ENCODE measurements around the gene SCCPDH. TPM values are rescaled to one million over a fixed set of nuclear protein-coding genes. Genes with fewer than 3 reads are reported as not detected.

The SCCPDH gene
- total and polyA plus RNA-seq, 2 of the 13 experiments (the other 11 are each of a cell fraction or from before 2014, with no cell fraction given) = 36.7 to 62.3 TPM

GRCh38 chr1:246711548-246712003 lies 12.6 kb upstream of the SCCPDH start (continued):
- TF ChIP-seq IRF9 (CRISPR knock-in tag; IDR thresholded peaks at IDR 0.05; ENCODE audit: borderline replicate concordance) (no peak), ZNF790 (CRISPR knock-in tag; IDR thresholded peaks at IDR 0.05; ENCODE audit: borderline replicate concordance) (no peak), FOXA3 (CRISPR knock-in tag; IDR thresholded peaks at IDR 0.05) (peak; percentile 29; the same call in 1 of the 2 replicates), ZNF136 (CRISPR knock-in tag; IDR thresholded peaks at IDR 0.05; ENCODE audit: low read depth) (no peak), NR2F6 (IDR thresholded peaks at IDR 0.05) (no peak), NR2F6 (CRISPR knock-in tag; IDR thresholded peaks at IDR 0.05) (peak; percentile 23; the same call in 1 of the 2 replicates), ZMYM3 (CRISPR knock-in tag; IDR thresholded peaks at IDR 0.05) (peak; percentile 41), ZMYM4 (CRISPR knock-in tag; IDR thresholded peaks at IDR 0.05) (0 out of 2 replicates have a peak, but pooled peaks have one; percentile 34), SP1 (IDR thresholded peaks at IDR 0.05) (no peak), SP1 (CRISPR knock-in tag; IDR thresholded peaks at IDR 0.05) (no peak), ZNF451 (CRISPR knock-in tag; IDR thresholded peaks at IDR 0.05) (no peak), TEAD3 (CRISPR knock-in tag; optimal IDR thresholded peaks at IDR 0.05; ENCODE audit: borderline replicate concordance) (peak; percentile 9), BCL6 (CRISPR knock-in tag; IDR thresholded peaks at IDR 0.05) (no peak), KDM5B (CRISPR knock-in tag; IDR thresholded peaks at IDR 0.05; ENCODE audit: borderline replicate concordance) (0 out of 2 replicates have a peak, but pooled peaks have one; percentile 37), ZEB1 (IDR thresholded peaks at IDR 0.05; ENCODE audit: insufficient replicate concordance, low read depth) (peak; percentile 79), ZNF484 (CRISPR knock-in tag; IDR thresholded peaks at IDR 0.05; ENCODE audit: borderline replicate concordance, low read depth) (no peak), SOX13 (IDR thresholded peaks at IDR 0.05) (no peak), SOX13 (CRISPR knock-in tag; conservative IDR thresholded peaks at IDR 0.05 in 1 of 2, IDR thresholded peaks at IDR 0.05 in 1 of 2) (0 out of 4 replicates have a peak, but pooled peaks of 1 of the 2 experiments have one; percentile 15)
- TF ChIP-seq, protein P1, sequence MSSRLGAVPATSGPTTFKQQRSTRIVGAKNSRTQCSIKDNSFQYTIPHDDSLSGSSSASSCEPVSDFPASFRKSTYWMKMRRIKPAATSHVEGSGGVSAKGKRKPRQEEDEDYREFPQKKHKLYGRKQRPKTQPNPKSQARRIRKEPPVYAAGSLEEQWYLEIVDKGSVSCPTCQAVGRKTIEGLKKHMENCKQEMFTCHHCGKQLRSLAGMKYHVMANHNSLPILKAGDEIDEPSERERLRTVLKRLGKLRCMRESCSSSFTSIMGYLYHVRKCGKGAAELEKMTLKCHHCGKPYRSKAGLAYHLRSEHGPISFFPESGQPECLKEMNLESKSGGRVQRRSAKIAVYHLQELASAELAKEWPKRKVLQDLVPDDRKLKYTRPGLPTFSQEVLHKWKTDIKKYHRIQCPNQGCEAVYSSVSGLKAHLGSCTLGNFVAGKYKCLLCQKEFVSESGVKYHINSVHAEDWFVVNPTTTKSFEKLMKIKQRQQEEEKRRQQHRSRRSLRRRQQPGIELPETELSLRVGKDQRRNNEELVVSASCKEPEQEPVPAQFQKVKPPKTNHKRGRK (CRISPR knock-in tag; IDR thresholded peaks at IDR 0.05) = no peak
- TF ChIP-seq, protein P2, sequence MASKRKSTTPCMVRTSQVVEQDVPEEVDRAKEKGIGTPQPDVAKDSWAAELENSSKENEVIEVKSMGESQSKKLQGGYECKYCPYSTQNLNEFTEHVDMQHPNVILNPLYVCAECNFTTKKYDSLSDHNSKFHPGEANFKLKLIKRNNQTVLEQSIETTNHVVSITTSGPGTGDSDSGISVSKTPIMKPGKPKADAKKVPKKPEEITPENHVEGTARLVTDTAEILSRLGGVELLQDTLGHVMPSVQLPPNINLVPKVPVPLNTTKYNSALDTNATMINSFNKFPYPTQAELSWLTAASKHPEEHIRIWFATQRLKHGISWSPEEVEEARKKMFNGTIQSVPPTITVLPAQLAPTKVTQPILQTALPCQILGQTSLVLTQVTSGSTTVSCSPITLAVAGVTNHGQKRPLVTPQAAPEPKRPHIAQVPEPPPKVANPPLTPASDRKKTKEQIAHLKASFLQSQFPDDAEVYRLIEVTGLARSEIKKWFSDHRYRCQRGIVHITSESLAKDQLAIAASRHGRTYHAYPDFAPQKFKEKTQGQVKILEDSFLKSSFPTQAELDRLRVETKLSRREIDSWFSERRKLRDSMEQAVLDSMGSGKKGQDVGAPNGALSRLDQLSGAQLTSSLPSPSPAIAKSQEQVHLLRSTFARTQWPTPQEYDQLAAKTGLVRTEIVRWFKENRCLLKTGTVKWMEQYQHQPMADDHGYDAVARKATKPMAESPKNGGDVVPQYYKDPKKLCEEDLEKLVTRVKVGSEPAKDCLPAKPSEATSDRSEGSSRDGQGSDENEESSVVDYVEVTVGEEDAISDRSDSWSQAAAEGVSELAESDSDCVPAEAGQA (IDR thresholded peaks at IDR 0.05; ENCODE audit: low read depth) = no peak
- TF ChIP-seq, protein P2 (CRISPR knock-in tag; IDR thresholded peaks at IDR 0.05; ENCODE audit: borderline replicate concordance) = no peak

All from HepG2 (cell line).